ENCODE results near the gene PHYHD1.

The PHYHD1 gene

GRCh38 chr9:128885798-128886197, 35.0 kb upstream of the PHYHD1 start:
- Histone ChIP-seq H3K9me3 (ENCODE audit: control insufficient read depth, insufficient read depth, low read length) (no peaks in the 10 kb centered on the region), H3F3A (ENCODE audit: control insufficient read depth, insufficient read depth) (peaks cover 6% of the 10 kb centered on the region), H3K36me3 (ENCODE audit: control insufficient read depth, low read length) (peaks cover 44% of the 10 kb centered on the region), H3K4me1 (ENCODE audit: control insufficient read depth, low read length) (peaks cover 14% of the 10 kb centered on the region), H3K4me3 (ENCODE audit: low read length) (no peak overlapping the region), H3K27me3 (ENCODE audit: control insufficient read depth, low read length) (no peaks in the 10 kb centered on the region), H4K20me1 (ENCODE audit: control insufficient read depth, insufficient read depth, low read depth, low read length) (no peaks in the 10 kb centered on the region), H3K79me2 (ENCODE audit: control insufficient read depth, low read length) (peaks cover 71% of the 10 kb centered on the region), H3K4me2 (ENCODE audit: low read length) (no peak overlapping the region), H3K27ac (ENCODE audit: low read depth, low read length) (no peak overlapping the region), H3K9me2 (replicated peaks; ENCODE audit: control insufficient read depth, low read length) (no peaks in the 10 kb centered on the region)
- no peak for TF ChIP-seq CTCF (IDR thresholded peaks at IDR 0.05; ENCODE audit: low read depth, low read length, poor library complexity, severe bottlenecking)
- TF ChIP-seq EZH2phosphoT487 (IDR thresholded peaks at IDR 0.05; ENCODE audit: borderline replicate concordance, low read length) = no peak

GRCh38 chr9:128886211-128886891, 34.4 kb upstream of the PHYHD1 start:
- H3K4me1 ChIP-seq (ENCODE audit: control insufficient read depth, low read length) = peaks cover 13% of the 10 kb centered on the region
- H4K20me1 ChIP-seq (ENCODE audit: control insufficient read depth, insufficient read depth, low read depth, low read length) = no peaks in the 10 kb centered on the region
- H3K9me2 ChIP-seq (replicated peaks; ENCODE audit: control insufficient read depth, low read length) = no peaks in the 10 kb centered on the region
- H3K4me2 ChIP-seq (ENCODE audit: low read length) = no peak overlapping the region
- TF ChIP-seq EZH2phosphoT487 (IDR thresholded peaks at IDR 0.05; ENCODE audit: borderline replicate concordance, low read length) = no peak
- no peak for TF ChIP-seq CTCF (IDR thresholded peaks at IDR 0.05; ENCODE audit: low read depth, low read length, poor library complexity, severe bottlenecking)
- peaks cover 3% of the 10 kb centered on the region for H3F3A ChIP-seq (ENCODE audit: control insufficient read depth, insufficient read depth)
- H3K9me3 ChIP-seq (ENCODE audit: control insufficient read depth, insufficient read depth, low read length) = no peaks in the 10 kb centered on the region
- H3K27me3 ChIP-seq (ENCODE audit: control insufficient read depth, low read length) = no peaks in the 10 kb centered on the region
- H3K4me3 ChIP-seq (ENCODE audit: low read length) = no peak overlapping the region
- peaks cover 43% of the 10 kb centered on the region for H3K36me3 ChIP-seq (ENCODE audit: control insufficient read depth, low read length)
- no peak overlapping the region for H3K27ac ChIP-seq (ENCODE audit: low read depth, low read length)
- peaks cover 67% of the 10 kb centered on the region for H3K79me2 ChIP-seq (ENCODE audit: control insufficient read depth, low read length)

- Histone ChIP-seq H3K27me3 (ENCODE audit: control insufficient read depth, low read length) (no peaks in the 10 kb centered on the region), H3K9me3 (ENCODE audit: control insufficient read depth, insufficient read depth, low read length) (no peaks in the 10 kb centered on the region), H3K79me2 (ENCODE audit: control insufficient read depth, low read length) (peaks cover 68% of the 10 kb centered on the region), H3K4me3 (ENCODE audit: low read length) (no peak overlapping the region), H3K9me2 (replicated peaks; ENCODE audit: control insufficient read depth, low read length) (no peaks in the 10 kb centered on the region), H4K20me1 (ENCODE audit: control insufficient read depth, insufficient read depth, low read depth, low read length) (no peaks in the 10 kb centered on the region), H3K36me3 (ENCODE audit: control insufficient read depth, low read length) (peaks cover 48% of the 10 kb centered on the region), H3F3A (ENCODE audit: control insufficient read depth, insufficient read depth) (no peaks in the 10 kb centered on the region), H3K4me2 (ENCODE audit: low read length) (no peak overlapping the region), H3K27ac (ENCODE audit: low read depth, low read length) (no peak overlapping the region), H3K4me1 (ENCODE audit: control insufficient read depth, low read length) (peaks cover 13% of the 10 kb centered on the region)
- TF ChIP-seq EZH2phosphoT487 (IDR thresholded peaks at IDR 0.05; ENCODE audit: borderline replicate concordance, low read length) (no peak), CTCF (IDR thresholded peaks at IDR 0.05; ENCODE audit: low read depth, low read length, poor library complexity, severe bottlenecking) (no peak)
These were observed 33.7 kb upstream of the PHYHD1 start for GRCh38 chr9:128887049-128887448.

Data from DOHH2 (cell line).